GM19455 (cell line): Measurements from ENCODE around the gene KLK11.
"Not testable (repeated sequence)": the region's sequence is repeated elsewhere in the genome, so short reads cannot be mapped to it uniquely, and the experiment has no call there.

ENCODE experiments used
- ATAC-seq: cut with Tn5 transposase; IDR thresholded peaks from one replicate; pipeline ENCODE4 v1.9.1; 2021; ENCODE audit not compliant: unreplicated experiment

The KLK11 gene

DNA sequence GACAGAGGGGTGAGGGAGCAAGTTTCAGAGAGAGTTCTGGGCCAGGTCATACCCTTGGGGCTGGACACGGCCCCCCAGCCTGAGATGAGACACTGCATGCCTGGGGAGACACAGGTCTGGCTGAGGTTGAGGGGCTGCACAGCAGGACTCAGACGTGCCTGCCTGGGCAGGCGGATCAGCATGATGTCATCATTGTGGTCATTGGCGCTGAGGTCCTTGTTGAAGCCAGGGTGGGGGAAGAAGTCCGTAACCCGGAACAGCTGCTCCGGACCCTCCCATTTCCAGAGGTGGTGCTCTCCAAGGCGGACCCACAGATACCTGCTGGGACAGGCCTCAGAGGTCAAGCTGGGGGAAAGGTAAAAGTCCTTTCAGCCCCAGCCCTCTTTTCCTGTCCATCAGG, 20.0 kb downstream of the KLK11 start:
- no peak for ATAC-seq

DNA sequence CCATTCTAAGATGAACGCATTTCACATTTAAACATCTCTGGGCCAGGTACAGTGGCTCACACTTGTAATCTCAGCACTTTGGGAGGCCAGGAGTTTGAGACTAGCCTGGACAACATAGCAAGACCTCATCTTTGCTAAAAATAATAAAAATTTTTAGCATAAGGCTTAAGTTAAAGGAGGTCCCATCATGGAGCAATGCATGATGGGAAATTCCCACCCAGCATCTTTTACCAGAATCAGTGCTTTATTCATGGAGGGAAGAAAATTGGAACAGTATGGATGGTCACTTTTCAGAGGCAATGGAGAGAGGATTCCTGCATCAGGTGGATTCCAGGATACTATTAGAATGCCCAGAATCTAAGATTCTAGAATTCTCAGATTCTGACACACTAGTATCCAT, 21.2 kb downstream of the KLK11 start:
- ATAC-seq, result no peak

DNA sequence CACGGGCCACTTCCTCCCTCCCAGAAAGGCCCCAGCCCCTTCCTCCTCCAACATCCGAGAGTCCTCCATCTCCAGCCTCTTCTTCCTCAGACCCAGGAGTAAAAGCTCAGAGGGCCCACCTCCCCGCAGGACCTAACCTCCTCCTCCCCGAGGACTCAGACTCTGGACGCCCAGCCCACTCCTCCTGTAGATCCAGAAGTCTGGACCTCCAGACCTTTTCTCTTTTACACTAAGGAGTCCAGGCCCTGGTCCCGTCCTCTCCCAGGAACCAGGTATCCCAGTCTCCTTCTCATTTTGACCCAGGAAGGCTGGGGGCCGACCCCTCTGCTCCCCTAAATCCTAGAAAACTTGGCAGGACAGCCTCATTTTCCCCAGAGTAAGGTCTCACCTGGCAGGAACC, 23.1 kb downstream of the KLK11 start:
- no peak for ATAC-seq

DNA sequence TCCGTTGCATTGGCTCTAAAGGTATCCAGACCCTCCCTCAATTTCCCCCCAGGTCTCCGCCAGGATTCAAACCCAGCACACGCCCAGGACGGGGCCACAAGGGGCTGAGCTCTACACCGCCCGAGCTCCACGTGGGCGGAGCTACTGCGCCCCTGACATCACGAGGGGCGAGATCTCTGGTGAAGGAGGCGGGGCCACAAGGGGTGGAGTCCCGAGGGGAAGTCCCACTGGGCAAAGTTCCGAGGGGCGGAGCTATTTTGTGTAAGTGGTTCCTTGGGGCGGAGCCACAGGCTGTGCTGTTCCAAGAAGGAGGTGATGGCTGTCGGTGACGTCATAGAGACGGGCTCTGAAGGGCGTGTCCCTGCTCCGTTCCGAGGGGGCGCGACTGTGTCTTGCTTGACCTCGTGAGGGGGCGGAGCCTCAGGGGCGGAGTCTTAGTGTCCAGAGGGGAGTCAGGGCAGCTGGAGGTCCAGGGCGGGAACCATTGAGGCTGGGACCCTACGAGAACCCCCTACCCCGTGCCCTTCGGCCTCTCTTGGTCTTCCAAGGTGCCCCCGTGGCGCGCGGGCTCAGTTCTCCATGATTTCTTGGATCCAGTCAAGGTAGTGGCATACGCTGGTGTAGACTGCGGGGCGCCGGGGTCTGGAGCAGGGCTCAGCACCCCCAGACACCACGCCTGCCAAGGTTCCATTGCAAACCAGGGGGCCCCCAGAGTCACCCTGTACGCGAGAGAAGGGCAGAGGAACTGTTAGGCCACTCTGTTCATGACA, 23.7 kb downstream of the KLK11 start:
- ATAC-seq, result no peak

DNA sequence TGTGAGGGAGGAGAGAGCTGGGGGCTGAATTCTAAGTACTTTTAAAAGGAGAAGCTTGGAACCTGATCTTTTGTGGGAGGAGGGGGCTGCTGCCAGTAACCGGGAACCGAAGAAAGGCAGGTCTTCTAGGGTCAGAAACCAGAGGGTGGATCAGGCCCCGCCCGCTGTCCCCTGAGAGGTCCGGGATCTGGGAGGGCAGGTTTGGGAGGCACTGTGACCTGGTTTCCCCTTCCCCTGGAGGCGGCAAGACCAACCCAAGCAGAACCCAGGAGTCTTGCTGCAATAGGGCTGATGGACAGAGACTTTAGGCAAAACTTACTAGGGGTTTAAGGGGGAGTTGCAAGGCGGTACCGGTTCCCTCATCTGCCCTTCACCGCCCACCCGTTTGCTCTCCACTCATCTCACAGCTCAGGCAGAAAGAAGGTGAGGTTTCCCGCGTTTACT, 24.3 kb downstream of the KLK11 start:
- ATAC-seq, result no peak

DNA sequence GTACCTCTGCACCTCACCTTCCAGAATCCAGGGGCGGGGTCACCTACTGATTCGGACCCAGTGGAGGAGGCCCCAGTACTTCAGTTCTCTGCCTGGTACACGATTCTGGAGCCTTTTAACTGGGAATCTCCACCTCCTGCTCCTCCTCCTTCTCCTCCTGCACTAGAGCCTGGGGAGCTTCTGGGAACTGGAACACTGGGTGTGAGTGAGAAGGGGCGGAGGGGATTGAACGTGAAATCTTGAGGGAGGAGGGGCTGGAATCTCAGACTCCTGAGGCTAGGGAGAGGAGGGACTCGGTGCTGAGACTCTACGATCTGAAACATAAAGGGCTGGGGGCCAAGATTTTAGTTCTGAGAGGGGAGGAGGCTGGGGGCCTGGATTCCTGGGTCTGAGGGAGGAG, 24.9 kb downstream of the KLK11 start, which contains the start of gene KLK8:
TSS of gene KLK8 (minus strand) at position 90 of the 400 bp plus-strand sequence. CDS start 437 bp downstream, outside the sequence.
- no peak for ATAC-seq

DNA sequence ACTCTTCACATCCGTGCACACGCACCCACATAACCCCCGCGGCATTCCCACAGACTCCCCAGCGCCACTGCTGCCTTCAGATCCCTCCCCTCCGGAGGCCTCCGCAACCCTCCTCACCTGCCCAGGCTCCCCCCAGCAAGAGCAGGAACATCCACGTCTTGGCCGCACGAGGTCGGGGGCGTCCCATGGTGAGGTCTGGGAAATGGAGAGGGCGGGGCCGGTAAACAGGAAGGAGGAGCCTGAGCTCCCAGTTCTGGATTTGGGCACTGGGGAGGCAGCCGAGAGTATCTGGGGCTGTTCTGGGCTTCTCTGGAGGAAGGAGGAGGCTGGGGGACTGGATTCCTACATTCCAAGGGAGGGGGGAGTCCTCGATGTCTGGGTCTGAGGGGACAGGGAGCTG, 25.4 kb downstream of the KLK11 start:
- ATAC-seq, result no peak

DNA sequence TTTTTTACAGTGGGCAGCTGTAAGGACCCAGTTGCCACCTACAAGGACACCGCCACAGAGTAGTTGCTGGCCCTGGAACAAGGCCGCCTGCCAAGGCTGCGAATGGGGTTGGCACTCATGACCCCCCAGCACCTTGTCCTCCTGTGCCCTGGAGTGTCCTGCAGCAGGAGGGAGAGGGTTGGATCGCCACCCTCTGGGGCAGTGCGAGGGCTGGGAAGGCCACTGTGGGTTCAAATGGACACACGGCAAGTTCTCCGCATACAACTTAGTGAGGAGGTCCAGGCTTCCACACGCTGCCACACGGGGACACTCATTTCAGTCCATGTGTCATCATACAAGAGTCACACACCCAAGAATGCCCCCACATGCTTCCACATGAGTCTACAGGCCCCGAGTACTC, 26.0 kb downstream of the KLK11 start:
- no peak for ATAC-seq

DNA sequence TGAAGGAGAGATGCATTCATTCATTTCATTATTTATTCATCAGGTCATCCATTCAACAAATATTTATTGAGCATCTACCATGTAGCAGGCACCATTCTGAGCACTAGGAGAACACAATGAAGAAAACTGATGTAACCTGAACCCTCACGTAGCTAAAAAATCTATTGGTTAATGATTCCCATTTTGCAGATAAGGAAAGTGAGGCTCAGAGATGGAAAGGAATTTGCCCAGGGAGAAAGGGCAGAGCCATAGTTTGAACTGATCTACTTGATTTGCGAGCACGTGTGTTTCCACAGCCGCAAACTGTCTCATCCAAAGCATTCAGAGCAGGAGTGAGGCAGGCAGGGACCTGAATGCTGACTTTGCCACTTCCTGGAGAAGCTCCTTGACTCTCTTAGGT, 27.7 kb downstream of the KLK11 start:
- ATAC-seq, result no peak

DNA sequence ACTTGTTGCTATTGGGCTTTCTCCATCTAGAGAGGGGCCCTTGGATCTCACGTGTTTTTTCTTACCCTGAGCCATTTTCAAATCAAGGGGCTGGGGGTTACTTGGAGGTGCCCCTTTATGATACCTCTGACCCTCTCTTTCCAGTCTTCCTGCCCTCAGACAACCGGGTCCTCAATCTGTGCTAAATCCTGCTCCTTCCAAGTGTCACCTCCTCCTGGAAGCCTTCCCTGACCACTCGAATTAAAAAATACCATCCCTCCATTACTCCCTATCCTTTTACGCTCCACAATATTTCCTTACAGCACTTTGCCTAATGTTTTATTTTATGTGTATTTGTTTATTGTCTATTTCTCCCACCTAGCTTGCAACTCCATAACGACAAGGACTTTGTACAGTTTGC, 28.4 kb downstream of the KLK11 start:
- ATAC-seq, result no peak

DNA sequence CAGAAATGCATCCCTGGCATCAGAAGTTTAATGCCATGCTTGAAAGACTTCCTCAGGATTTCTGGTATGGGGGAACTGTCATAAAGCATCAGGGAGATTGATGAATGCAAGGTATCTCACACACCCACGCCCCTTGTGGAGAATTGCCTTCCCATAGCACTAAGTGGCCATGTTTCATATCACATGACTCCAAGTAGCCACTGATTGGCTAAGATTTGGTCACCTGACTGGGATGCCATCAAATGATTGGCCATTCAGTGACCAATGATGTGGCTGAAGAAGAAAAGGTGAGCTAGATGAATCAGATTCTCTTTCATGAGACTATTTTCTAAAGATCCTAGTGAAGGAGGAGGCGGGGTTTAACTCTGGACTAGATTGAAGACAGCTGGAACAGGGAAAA, 32.3 kb downstream of the KLK11 start:
- no peak for ATAC-seq

DNA sequence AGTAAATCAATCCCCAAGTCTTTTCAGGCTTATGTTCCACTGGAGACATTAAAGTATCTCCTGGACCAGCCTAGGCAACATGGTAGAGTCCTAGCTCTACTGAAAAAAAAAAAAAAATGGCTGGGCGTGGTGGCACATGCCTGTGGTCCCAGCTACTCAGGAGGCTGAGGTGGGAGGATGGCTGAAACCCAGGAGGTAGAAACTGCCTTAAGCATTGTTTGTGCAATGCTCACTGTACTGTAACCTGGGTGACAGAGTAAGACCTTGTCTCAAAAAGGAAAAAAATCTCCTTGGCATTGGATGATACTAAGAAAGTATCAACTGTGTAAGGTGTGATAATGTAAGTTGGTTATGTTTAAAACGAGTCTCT, 33.8 kb downstream of the KLK11 start:
- ATAC-seq, result no peak

DNA sequence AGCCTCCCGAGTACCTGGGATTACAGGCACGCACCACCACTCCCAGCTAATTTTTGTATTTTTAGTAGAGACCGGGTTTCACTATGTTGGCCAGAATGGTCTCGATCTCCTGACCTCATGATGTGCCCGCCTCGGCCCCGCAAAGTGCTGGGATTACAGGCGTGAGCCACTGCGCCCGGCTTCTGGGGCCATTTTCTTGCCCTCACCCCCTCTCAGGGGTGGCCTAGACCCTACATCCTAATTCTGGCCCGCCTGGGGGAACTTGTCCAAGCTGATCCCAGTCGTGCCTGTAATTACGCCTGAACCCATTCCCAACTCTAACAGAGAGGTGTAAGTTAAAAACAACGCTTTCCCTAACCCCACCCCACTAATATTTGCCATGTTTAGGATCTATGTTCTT, 42.0 kb downstream of the KLK11 start:
- not testable (repeated sequence) for ATAC-seq

DNA sequence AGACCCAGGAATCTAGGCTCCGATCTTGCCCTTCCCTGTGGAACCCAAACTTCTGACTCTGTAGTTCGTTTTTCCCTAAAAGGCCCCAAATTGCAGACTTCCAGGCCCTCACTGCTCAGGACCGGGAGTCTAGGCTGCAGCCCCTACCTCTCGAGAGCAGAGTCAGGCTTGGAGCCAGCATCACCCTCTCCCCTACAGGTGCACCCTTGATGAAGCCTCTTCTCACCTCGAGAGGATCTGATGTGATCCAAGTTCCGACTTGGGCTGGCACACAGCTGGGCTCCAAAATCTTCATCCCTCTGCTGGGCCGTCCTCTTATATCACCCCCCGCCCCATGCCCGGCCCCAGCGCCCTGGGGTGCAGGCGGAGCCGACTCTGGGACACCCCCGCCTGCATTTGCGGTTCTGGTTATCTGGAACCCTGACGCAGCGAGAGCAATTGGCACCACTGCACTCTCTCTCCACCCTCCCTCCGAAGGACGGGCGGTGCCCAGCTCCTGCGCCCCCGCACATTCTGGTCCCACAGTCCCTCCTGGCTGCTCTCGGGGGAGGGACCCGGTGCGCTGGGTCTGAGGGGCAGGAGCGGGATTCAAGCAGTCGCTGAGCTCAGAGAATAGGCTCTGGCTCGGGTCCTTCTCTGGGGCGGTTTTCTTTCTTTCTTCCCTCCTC, 42.7 kb downstream of the KLK11 start, which contains the start of gene KLK7:
TSS of gene KLK7 (minus strand) at position 293 of the 668 bp plus-strand sequence. CDS start 1,518 bp downstream, outside the sequence.
- ATAC-seq, result no peak

DNA sequence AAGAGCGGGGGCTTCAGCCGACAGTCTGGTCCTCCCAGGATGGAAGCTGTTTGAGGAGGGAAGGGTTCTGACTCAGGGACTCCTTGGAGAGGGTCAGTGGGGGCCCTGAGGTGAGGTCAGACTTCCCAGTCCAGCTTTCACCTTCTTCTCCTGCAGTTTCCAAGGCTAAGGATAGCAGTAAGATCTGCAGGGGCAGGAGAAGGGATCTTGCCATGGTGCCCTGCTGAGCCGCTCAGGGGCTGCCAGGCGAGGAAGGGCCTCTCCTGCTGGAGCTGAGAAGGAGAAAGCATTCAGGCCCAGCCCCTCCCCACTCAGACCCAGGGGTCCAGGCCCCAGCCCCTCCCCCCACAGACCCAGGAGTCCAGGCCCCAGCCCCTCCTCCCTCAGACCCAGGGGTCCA, 44.2 kb downstream of the KLK11 start:
- no peak for ATAC-seq

DNA sequence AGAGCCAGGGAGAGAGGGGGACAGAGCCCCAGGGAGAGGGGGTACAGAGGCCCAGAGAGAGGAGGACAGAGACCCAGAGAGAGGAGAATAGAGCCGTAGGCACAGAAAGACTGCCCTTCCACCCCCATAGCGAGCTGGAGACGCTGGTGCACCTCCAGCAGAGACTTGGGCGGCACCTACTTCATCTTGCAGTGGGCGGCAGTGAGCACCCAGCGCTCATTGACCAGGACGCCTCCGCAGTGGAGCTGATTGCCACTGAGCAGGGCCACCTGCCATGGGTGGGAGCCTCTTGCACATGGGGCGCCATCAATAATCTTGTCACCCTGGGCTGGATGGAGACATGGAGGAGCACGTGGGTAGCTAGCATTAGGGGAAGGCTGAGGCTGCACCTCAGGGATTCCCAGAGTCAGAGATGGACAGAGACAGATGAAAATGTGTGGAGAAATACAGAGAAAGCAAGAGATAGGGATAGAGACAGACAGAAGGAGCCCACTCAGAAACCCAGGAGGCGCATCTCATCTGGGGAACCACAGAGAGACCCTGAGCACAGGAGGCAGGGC, 44.7 kb downstream of the KLK11 start:
- ATAC-seq, result no peak

DNA sequence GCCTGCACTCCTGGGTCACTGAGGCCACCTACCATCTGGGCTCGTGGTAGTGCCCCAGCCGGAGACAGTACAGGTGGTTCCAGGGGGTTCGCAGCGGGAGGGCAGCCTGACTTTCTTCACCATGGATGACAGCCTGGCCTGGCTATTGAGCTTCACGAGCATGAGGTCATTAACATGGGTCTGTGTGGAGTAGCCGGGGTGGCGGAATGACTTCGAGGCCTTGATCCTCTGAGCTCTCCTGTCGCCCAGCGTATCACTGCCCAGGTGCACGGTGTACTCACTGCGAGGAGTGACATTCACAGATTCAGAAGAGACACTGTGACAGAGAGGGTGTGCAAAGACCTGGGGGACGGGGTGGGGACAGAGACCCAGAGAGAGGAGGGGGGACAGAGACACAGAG, 46.2 kb downstream of the KLK11 start:
- ATAC-seq, result no peak

DNA sequence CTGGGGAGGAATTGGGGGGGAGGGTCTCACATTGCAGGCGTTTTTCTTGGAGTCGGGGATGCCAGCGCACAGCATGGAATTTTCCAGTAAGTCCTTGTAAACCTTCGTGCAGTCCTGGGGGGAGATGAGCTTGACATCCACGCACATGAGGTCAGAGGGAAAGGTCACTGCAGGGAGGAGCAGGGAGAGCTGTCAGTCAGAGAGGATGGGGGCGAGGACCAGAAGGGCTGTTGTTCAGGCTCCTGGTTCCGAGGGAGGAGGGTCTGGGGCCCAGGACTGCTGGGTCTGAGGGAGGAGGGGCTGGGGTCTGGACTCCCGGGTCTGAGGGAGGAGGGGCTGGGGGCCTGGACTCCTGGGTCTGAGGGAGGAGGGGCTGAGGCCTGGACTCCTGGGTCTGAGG, 46.7 kb downstream of the KLK11 start:
- ATAC-seq, result no peak

DNA sequence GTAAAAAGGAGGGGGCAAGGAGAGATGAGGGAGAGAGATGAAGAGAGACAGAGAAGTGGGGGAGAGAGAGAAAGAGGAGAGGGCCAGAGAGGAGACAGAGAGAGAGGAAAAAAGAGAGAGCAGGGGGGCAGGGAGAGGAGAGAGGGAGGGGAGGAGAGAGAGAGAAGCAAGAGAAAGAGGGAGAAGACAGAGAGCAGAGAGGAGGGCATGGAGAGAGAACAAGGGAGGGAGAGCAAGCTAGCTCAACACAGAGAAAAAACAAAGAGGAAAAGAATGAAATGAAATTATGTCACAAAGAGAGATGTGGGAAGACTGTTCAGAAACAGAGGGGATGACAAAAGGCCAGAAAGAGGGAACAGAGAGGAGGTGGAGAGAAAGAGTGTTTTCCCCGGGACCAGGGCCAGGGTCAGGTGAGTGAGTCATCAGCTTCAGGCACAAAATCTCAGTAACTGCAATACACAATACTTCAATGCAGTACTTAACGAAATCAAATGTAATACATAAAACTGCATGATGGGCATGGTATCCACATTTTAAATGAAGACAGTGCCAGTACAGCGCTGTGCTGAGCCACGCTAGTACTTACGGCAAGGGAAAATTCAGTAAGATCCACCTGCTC, 47.5 kb downstream of the KLK11 start:
- no peak for ATAC-seq

DNA sequence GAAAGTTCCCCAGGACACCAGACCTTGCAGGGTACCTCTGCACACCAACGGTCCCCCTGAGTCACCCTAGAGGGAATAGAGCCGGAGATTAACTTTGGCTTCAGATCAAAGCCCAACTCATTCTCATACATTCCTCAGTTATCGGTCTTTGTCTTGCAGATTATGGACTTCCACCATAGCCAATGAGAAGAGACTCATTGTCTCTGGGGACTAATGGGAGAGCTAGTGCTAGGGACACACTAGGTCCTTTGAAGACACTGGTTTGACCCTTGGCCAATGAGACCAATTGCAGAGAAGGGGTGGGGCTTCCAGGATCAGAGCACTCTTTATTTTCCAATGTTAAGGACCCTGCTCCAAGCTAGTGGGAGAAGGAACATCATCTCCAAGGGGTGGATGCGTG, 48.8 kb downstream of the KLK11 start:
- no peak for ATAC-seq

DNA sequence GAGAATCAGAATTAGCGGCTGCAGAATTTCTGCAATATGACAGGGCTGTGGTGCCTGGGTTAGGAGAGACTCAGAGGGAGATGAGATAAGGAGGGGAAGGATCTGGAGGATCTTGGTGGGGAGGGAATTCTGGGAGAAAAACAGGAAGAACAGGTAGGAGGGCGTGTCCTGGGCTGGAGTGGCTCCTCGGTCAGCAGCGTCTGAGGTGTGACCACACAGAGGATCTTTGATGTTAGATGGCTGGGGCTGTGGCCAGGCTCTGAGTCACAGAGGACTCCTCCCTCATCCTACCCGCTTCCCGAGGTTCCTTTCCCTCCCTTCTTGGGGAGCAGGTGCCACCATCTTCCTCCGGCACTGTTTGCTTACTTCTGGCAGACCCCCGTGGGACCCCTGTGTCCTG, 50.6 kb downstream of the KLK11 start:
- no peak for ATAC-seq
